Thyroid gland (tissue), 4 donors: ENCODE data around the gene KYNU. TPM values are rescaled to one million over a fixed set of nuclear protein-coding genes. Genes with fewer than 3 reads are reported as not detected.
"Not testable (repeated sequence)": the region's sequence is repeated elsewhere in the genome, so short reads cannot be mapped to it uniquely, and the experiment has no call there.

Experiments used
- DNase-seq, 2 donors: peaks; one replicate each; pipeline ENCODE4 v3.0.0-alpha.2; 2019
- H3K27ac ChIP-seq, 3 donors: fragments of 200-600 bp; sonication (generic); 1 replicate in 2 of 3; 2 replicates in 1 of 3; pipeline ENCODE4 v1.5.1; 2016 to 2019; ENCODE audit warnings: mild to moderate bottlenecking in 1 of 3, moderate library complexity in 1 of 3
- H3K27me3 ChIP-seq: fragments of 200-600 bp; sonication (generic); one replicate; pipeline ENCODE4 v1.5.1; 2019
- H3K36me3 ChIP-seq, 2 donors: fragments of 200-600 bp; sonication (generic); one replicate each; pipeline ENCODE4 v1.5.1; 2016 to 2019
- H3K4me1 ChIP-seq, 2 donors: fragments of 200-600 bp; sonication (generic); one replicate each; pipeline ENCODE4 v1.5.1; 2017 to 2019
- H3K4me3 ChIP-seq, 3 donors: fragments of 200-600 bp; sonication (generic); replicated peaks in 1 of 3; 1 replicate in 2 of 3; 2 replicates in 1 of 3; pipeline ENCODE4 v1.5.1; 2016; ENCODE audit warnings: mild to moderate bottlenecking in 1 of 3
- H3K9me3 ChIP-seq: fragments of 200-600 bp; sonication (generic); one replicate; pipeline ENCODE4 v1.5.1; 2017
- POLR2A ChIP-seq, 2 donors: fragments of 450-650 bp; IDR thresholded peaks; one replicate each; pipeline ENCODE4 v1.6.1; 2017; ENCODE audit warnings: antibody characterized with exemption in 2 of 2, mild to moderate bottlenecking in 2 of 2, moderate library complexity in 1 of 2
- WGBS, 2 donors: methylation state at CpG; one replicate each; pipeline ENCODE4 v1.1.5; 2017; 5-methylcytosine and 5-hydroxymethylcytosine counted together
- intact Hi-C: fragments of 100-400 bp; cut with DNase I; formaldehyde crosslinking; loops from one replicate; pipeline ENCODE4 v1.15.1; 2023
- total RNA-seq, 4 donors: library from RNA; depleted of rRNA; stranded (reverse); fragments of >200 nt; gene quantifications; one replicate each; pipeline ENCODE4 v1.2.3, GENCODE V29; 2016
- TF ChIP-seq, protein P1 (sequence below), 6 experiments: fragments of 200-600 bp in 3 of 6; fragments of 450-650 bp in 3 of 6; sonication (generic) in 3 of 6; IDR thresholded peaks; one replicate each; pipeline ENCODE4 v1.5.1; 2016 to 2019; ENCODE audit warnings: antibody characterized with exemption in 6 of 6, mild to moderate bottlenecking in 2 of 6, inconsistent platforms in 1 of 6, moderate library complexity in 1 of 6

Gene KYNU
- total RNA-seq, 4 donors from 2014 or later, result 0.93 to 7.8 (median 4.5) TPM

GRCh38 chr2:142946941-142947340 lies 69.5 kb downstream of the KYNU start:
- Histone ChIP-seq H3K36me3 (no peaks in the 10 kb centered on the region), H3K27me3 (no peaks in the 10 kb centered on the region), H3K9me3 (no peaks in the 10 kb centered on the region), H3K27ac (no peak overlapping the region), H3K4me3 (no peak overlapping the region), H3K4me1 (no peaks in the 10 kb centered on the region)
- WGBS, 2 donors, result 64 to 68% methylated on average over 1 of the region's 1 CpG
- TF ChIP-seq, protein P1, sequence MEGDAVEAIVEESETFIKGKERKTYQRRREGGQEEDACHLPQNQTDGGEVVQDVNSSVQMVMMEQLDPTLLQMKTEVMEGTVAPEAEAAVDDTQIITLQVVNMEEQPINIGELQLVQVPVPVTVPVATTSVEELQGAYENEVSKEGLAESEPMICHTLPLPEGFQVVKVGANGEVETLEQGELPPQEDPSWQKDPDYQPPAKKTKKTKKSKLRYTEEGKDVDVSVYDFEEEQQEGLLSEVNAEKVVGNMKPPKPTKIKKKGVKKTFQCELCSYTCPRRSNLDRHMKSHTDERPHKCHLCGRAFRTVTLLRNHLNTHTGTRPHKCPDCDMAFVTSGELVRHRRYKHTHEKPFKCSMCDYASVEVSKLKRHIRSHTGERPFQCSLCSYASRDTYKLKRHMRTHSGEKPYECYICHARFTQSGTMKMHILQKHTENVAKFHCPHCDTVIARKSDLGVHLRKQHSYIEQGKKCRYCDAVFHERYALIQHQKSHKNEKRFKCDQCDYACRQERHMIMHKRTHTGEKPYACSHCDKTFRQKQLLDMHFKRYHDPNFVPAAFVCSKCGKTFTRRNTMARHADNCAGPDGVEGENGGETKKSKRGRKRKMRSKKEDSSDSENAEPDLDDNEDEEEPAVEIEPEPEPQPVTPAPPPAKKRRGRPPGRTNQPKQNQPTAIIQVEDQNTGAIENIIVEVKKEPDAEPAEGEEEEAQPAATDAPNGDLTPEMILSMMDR (IDR thresholded peaks at IDR 0.05), result no peak
- no peak for TF ChIP-seq POLR2A (IDR thresholded peaks at IDR 0.05)
- no peak for DNase-seq
- intact Hi-C loops, result no loop called here

DNA sequence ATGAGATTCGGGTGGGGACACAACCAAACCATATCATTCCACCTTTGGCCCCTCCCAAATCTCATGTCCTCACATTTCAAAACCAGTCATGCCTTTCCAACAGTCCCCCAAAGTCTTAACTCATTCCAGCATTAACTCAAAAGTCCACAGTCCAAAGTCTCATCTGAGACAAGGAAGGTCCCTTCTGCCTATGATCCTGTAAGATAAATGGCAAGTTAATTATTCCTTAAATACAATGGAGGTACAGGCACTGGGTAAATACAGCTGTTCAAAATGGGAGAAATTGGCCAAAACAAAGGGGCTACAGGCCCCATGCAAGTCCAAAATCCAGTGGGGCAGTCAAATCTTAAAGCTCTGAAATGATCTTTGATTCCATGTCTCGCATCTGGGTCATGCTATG lies 71.3 kb downstream of the KYNU start:
- H3K4me3 ChIP-seq, H3K4me1 ChIP-seq, intact Hi-C loops, H3K36me3 ChIP-seq, H3K27me3 ChIP-seq, H3K27ac ChIP-seq, DNase-seq, H3K9me3 ChIP-seq: not testable (repeated sequence)
- WGBS, 2 donors, result 85 to 96% methylated on average over 2 of the region's 2 CpGs

DNA sequence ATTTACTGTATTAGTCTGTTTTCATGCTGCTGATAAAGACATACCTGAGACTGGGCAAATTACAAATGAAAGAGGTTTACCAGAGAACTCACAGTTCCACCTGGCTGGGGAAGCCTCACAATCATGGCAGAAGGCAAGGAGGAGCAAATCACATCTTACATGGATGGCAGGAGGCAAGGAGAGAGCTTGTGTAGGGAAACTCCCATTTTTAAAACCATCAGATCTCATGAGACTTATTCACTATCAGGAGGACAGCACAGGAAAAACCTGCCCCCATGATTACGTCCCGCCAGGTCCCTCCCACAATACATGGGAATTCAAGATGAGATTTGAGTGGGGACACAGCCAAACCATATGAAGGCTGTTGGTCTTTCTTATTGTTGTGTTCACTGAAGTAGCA lies 72.9 kb downstream of the KYNU start:
- H3K27me3 ChIP-seq, H3K27ac ChIP-seq, intact Hi-C loops, DNase-seq, H3K9me3 ChIP-seq, H3K36me3 ChIP-seq, H3K4me3 ChIP-seq, H3K4me1 ChIP-seq: not testable (repeated sequence)
- WGBS, 2 donors, result 94 to 100% methylated on average over 2 of the region's 2 CpGs

- Histone ChIP-seq H3K4me1 (no peaks in the 10 kb centered on the region), H3K36me3 (no peaks in the 10 kb centered on the region), H3K9me3 (no peaks in the 10 kb centered on the region), H3K4me3 (no peak overlapping the region), H3K27ac (no peak overlapping the region), H3K27me3 (no peaks in the 10 kb centered on the region)
- TF ChIP-seq, protein P1 (IDR thresholded peaks at IDR 0.05), result no peak
- TF ChIP-seq POLR2A (IDR thresholded peaks at IDR 0.05), result no peak
- DNase-seq, result no peak
- intact Hi-C loops, result no loop called here
These were observed 73.9 kb downstream of the KYNU start for GRCh38 chr2:142951190-142952007.

DNA sequence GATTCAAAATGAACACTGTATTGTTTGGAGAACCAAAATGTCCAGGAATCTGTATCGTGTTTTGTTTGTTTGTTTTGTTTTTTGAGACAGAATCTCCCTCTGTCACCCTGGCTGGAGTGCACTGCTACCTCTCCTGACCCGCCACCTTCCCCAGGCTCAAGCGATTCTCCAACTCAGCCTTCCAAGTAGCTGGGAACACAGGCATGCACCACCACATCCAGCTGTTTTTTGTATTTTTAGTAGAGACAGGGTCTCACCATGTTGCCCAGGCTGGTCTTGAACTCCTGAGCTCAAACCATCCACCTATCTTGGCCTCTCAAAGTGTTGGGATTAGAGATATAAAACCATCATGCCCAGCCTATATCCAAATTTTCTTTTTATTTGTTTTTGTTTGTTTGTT lies 74.6 kb downstream of the KYNU start:
- H3K36me3 ChIP-seq, result no peaks in the 10 kb centered on the region
- 83% methylated on average over 3 of the region's 3 CpGs for WGBS, 2 donors
- no peak for DNase-seq
- no peaks in the 10 kb centered on the region for H3K27me3 ChIP-seq
- no peaks in the 10 kb centered on the region for H3K4me1 ChIP-seq
- no peak overlapping the region for H3K27ac ChIP-seq
- intact Hi-C loops, result no loop called here
- no peaks in the 10 kb centered on the region for H3K9me3 ChIP-seq
- TF ChIP-seq, protein P1 (IDR thresholded peaks at IDR 0.05), result no peak
- no peak for TF ChIP-seq POLR2A (IDR thresholded peaks at IDR 0.05)
- no peak overlapping the region for H3K4me3 ChIP-seq

DNA sequence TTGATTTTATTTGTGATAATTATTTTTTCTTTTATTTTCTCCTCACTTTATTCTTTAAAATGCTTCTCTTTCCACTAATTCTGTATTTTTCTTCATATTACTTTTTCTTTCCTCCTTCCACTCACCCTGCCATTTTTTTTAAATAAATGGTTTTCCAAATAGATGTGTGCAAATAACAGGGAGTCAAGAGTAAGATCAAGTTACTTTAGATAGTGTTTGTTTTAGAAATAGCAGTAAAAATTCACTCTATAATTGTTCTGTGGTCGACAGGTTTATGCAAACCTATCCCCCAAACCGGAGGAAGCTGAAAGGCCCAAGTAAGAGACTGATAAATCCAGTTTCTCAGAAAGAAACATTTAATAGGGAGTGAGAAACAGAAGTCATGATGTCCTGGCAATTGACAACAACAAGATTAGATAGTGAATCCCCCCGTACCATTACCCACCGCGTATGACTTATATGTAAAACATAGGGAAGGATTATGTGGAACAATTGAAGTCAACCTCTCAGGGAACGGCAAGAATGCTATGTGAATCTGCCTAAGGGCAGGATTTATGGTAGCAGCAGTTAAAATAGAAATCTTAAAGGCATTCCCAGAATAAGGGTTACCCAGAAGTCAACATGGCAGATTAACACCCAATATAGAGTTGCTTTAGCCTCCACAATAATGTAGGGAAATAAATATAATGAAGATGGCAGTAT lies 75.5 kb downstream of the KYNU start:
- no peak for DNase-seq
- no peak for TF ChIP-seq POLR2A (IDR thresholded peaks at IDR 0.05)
- TF ChIP-seq, protein P1 (IDR thresholded peaks at IDR 0.05), result no peak
- H3K4me1 ChIP-seq, result no peaks in the 10 kb centered on the region
- intact Hi-C loops, result no loop called here
- H3K36me3 ChIP-seq, result no peaks in the 10 kb centered on the region
- H3K9me3 ChIP-seq, result no peaks in the 10 kb centered on the region
- no peaks in the 10 kb centered on the region for H3K27me3 ChIP-seq
- no peak overlapping the region for H3K27ac ChIP-seq
- WGBS, 2 donors, result 78 to 83% methylated on average over 6 of the region's 6 CpGs
- no peak overlapping the region for H3K4me3 ChIP-seq
